GM12878 (cell line): ENCODE measurements around the gene LDHAL6B. TPM values are rescaled to one million over a fixed set of nuclear protein-coding genes. Genes with fewer than 3 reads are reported as not detected.

Experiments used
- ATAC-seq: fragments of 200-7000 bp; cut with Tn5 transposase; 3 replicates; pipeline ENCODE4 v1.9.1; 2020; ENCODE audit warnings: mild to moderate bottlenecking, moderate library complexity
- BruUV-seq: library from RNA; stranded (reverse); fragments of 400-500 nt; replicated peaks from 2 replicates; lab custom pipeline; 2021; lab: Mats Ljungman, UMichigan
- CTCF ChIA-PET: fragments of 300-600 bp; sonication (Branson Sonifier 250); formaldehyde crosslinking; extraction: SDS; loops from one replicate; lab custom pipeline; 2021; ENCODE audit warnings: inconsistent platforms; lab: Yijun Ruan, JAX
- POLR2A ChIA-PET: fragments of 350-600 bp; formaldehyde crosslinking; extraction: SDS; loops from one replicate; lab custom pipeline; 2021; ENCODE audit warnings: inconsistent platforms; lab: Charles Lee
- RAD21 ChIA-PET: fragments of 300-600 bp; sonication (Branson Sonifier 250); formaldehyde crosslinking; loops from one replicate; lab custom pipeline; 2023; ENCODE audit warnings: antibody characterized with exemption; ENCODE audit not compliant: unreplicated experiment; lab: Charles Lee
- SMC1A ChIA-PET: fragments of 300-600 bp; sonication (Branson Sonifier 250); formaldehyde crosslinking; loops from one replicate; lab custom pipeline; 2023; ENCODE audit not compliant: unreplicated experiment, uncharacterized antibody; lab: Charles Lee
- DNase-seq: peaks from one replicate; pipeline ENCODE4 v3.0.0-alpha.2; 2011; ENCODE audit warnings: low read depth, low spot score
- FAIRE-seq: peaks from 3 replicates; lab custom pipeline; 2011; peaks lifted over from hg19 to GRCh38; lab: Jason Lieb, UNC
- H2AFZ ChIP-seq: 2 replicates; pipeline ENCODE4 v1.6.0; 2011; ENCODE audit warnings: low read depth, low read length, control low read depth; ENCODE audit not compliant: control insufficient read depth
- H3K27ac ChIP-seq: 2 replicates; pipeline ENCODE4 v1.5.1; 2011; ENCODE audit warnings: control low read depth; ENCODE audit not compliant: control insufficient read depth, insufficient read depth
- H3K27me3 ChIP-seq, 2 experiments: replicated peaks in 1 of 2; 2 replicates each; pipeline versions ENCODE4 v1.6.0 to v1.6.1; 2011; ENCODE audit warnings: low read length in 1 of 2; ENCODE audit not compliant: control insufficient read depth in 2 of 2, insufficient read depth in 2 of 2
- H3K36me3 ChIP-seq, 2 experiments: 2 replicates each; pipeline ENCODE4 v1.5.1; 2011; ENCODE audit warnings: low read length in 1 of 2; ENCODE audit not compliant: control insufficient read depth in 2 of 2, insufficient read depth in 2 of 2
- H3K4me1 ChIP-seq: 2 replicates; pipeline ENCODE4 v1.6.1; 2011; ENCODE audit warnings: mild to moderate bottlenecking, low read length, moderate library complexity, mixed read lengths; ENCODE audit not compliant: control insufficient read depth, insufficient read depth
- H3K4me2 ChIP-seq: 2 replicates; pipeline ENCODE4 v1.6.0; 2011; ENCODE audit warnings: control low read depth; ENCODE audit not compliant: control insufficient read depth, insufficient read depth
- H3K4me3 ChIP-seq: fragments of 200-600 bp; sonication (generic); 2 replicates; pipeline ENCODE4 v1.5.1; 2016
- H3K79me2 ChIP-seq: 2 replicates; pipeline ENCODE4 v1.6.0; 2011; ENCODE audit warnings: low read length; ENCODE audit not compliant: control insufficient read depth, insufficient read depth
- H3K9ac ChIP-seq: 2 replicates; pipeline ENCODE4 v1.8.0; 2011; ENCODE audit warnings: low read length, control low read depth, mixed read lengths; ENCODE audit not compliant: control insufficient read depth, insufficient read depth
- H3K9me3 ChIP-seq: replicated peaks from 3 replicates; pipeline ENCODE4 v1.5.1; 2011; ENCODE audit warnings: mild to moderate bottlenecking, low read length; ENCODE audit not compliant: control insufficient read depth, insufficient read depth
- H4K20me1 ChIP-seq: 2 replicates; pipeline ENCODE4 v1.6.0; 2011; ENCODE audit not compliant: control insufficient read depth, insufficient read depth
- BACH1 ChIP-seq: fragments of 450-650 bp; IDR thresholded peaks from 2 replicates; pipeline ENCODE4 v1.6.1; 2017; ENCODE audit warnings: mild to moderate bottlenecking, borderline replicate concordance
- CBX5 ChIP-seq: sonication (generic); IDR thresholded peaks from 2 replicates; pipeline ENCODE4 v1.6.1; 2016; ENCODE audit warnings: low read depth, moderate library complexity, mild to moderate bottlenecking, inconsistent platforms
- CHD1 ChIP-seq: IDR thresholded peaks from 2 replicates; pipeline ENCODE4 v1.6.1; 2012; ENCODE audit warnings: low read depth, low read length, improper control_type of control experiment
- FOXK2 ChIP-seq: fragments of 450-650 bp; IDR thresholded peaks from 2 replicates; pipeline ENCODE4 v1.6.1; 2017; ENCODE audit warnings: mild to moderate bottlenecking, moderate library complexity
- LARP7 ChIP-seq: fragments of 450-650 bp; IDR thresholded peaks from 2 replicates; pipeline ENCODE4 v1.6.1; 2017; ENCODE audit warnings: mild to moderate bottlenecking
- MTA3 ChIP-seq: IDR thresholded peaks from 2 replicates; pipeline ENCODE4 v1.6.1; 2012; ENCODE audit warnings: low read length, inconsistent platforms, borderline replicate concordance
- POLR2AphosphoS2 ChIP-seq: IDR thresholded peaks from 2 replicates; pipeline ENCODE4 v1.6.1; 2011; ENCODE audit warnings: low read depth, mild to moderate bottlenecking, low read length, improper control_type of control experiment, moderate library complexity
- RB1 ChIP-seq: fragments of 450-650 bp; formaldehyde crosslinking; IDR thresholded peaks from 2 replicates; pipeline ENCODE4 v1.6.1; 2017; ENCODE audit warnings: mild to moderate bottlenecking, borderline replicate concordance
- RBBP5 ChIP-seq: fragments of 200-600 bp; sonication (generic); conservative IDR thresholded peaks from 2 replicates; pipeline ENCODE4 v1.6.1; 2016
- TAF1 ChIP-seq: IDR thresholded peaks from 2 replicates; pipeline ENCODE4 v1.6.1; 2011; ENCODE audit warnings: mild to moderate bottlenecking, low read depth, low read length, borderline replicate concordance
- ZNF207 ChIP-seq: fragments of 450-650 bp; IDR thresholded peaks from 2 replicates; pipeline ENCODE4 v1.6.1; 2014; ENCODE audit warnings: antibody characterized with exemption, mild to moderate bottlenecking, borderline replicate concordance
- ZNF24 ChIP-seq: fragments of 450-650 bp; IDR thresholded peaks from 2 replicates; pipeline ENCODE4 v1.6.1; 2017; ENCODE audit warnings: antibody characterized with exemption, mild to moderate bottlenecking
- ZNF687 ChIP-seq: fragments of 450-650 bp; IDR thresholded peaks from 2 replicates; pipeline ENCODE4 v1.6.1; 2017; ENCODE audit warnings: mild to moderate bottlenecking, moderate library complexity
- WGBS: methylation state at CpG from one replicate; pipeline ENCODE4 v1.1.6; 2016; ENCODE audit warnings: low lambda C conversion rate; ENCODE audit not compliant: insufficient replicate concordance, insufficient coverage; ENCODE audit errors: missing lambda C conversion rate; 5-methylcytosine and 5-hydroxymethylcytosine counted together
- in situ Hi-C: fragments of 300-500 bp; cut with MboI; formaldehyde crosslinking; loops from 9 replicates; pipeline ENCODE4 v1.14.3; 2018; ENCODE audit warnings: mixed read lengths
- intact Hi-C: fragments of 100-400 bp; cut with micrococcal nuclease; formaldehyde crosslinking; loops from one replicate; pipeline ENCODE4 v1.14.2; 2022; ENCODE audit not compliant: unreplicated experiment
- polyA plus RNA-seq, 11 experiments: library from polyadenylated mRNA; depleted of rRNA in 4 of 11; unstranded in 6 of 11; stranded (reverse) in 5 of 11; fragments of >200 nt; fragmentation: Nextera tagmentation in 4 of 11; fragmentation: Illumina TruSeq in 1 of 11; extraction: Ambion mirVana in 4 of 11; extraction: Trizol in 1 of 11; gene quantifications; 1 replicate in 1 of 11; 2 replicates in 10 of 11; pipeline versions ENCODE4 v1.2.1 to v1.2.3, GENCODE V29; 2011 to 2016; ENCODE audit warnings: inconsistent platforms in 2 of 11, missing spikeins in 2 of 11, low read depth in 1 of 11
- total RNA-seq, 4 experiments: library from RNA; depleted of rRNA in 3 of 4; stranded (reverse); fragments of >200 nt in 3 of 4; fragmentation: Illumina TruSeq in 1 of 4; extraction: Trizol in 1 of 4; gene quantifications; 2 replicates each; pipeline versions ENCODE4 v1.2.1 to v1.2.3, GENCODE V29; 2013 to 2021

LDHAL6B gene
- total and polyA plus RNA-seq, 10 of the 15 experiments (the other 5 are each of a cell fraction or from before 2014, with no cell fraction given), result 0.33 to 0.66 TPM; not detected in 8

- no peak for TF ChIP-seq ZNF687
- TF ChIP-seq CHD1, result no peak
- no peak for TF ChIP-seq POLR2AphosphoS2
- no peak for TF ChIP-seq ZNF24
These were observed 22.4 kb downstream of the LDHAL6B start (continued) for GRCh38 chr15:59229015-59229414.

- WGBS, result 95% methylated on average over 3 of the region's 3 CpGs
- no peaks in the 10 kb centered on the region for H4K20me1 ChIP-seq
- no peak for TF ChIP-seq RB1
- no peak for TF ChIP-seq RBBP5
- TF ChIP-seq ZNF24, result no peak
- TF ChIP-seq BACH1, result no peak
- TF ChIP-seq ZNF687, result no peak
- TF ChIP-seq CBX5, result no peak
- TF ChIP-seq LARP7, result no peak
- no peak for TF ChIP-seq MTA3
- no peak for TF ChIP-seq FOXK2
- TF ChIP-seq ZNF207, result no peak
- TF ChIP-seq TAF1, result no peak
- H3K27ac ChIP-seq, result no peak overlapping the region
- no peak for FAIRE-seq
- H3K4me2 ChIP-seq, result no peak overlapping the region
- POLR2A ChIA-PET, result no interaction called here
- in situ Hi-C loops, result no loop called here
- ATAC-seq, result no peak
- H3K79me2 ChIP-seq, result no peaks in the 10 kb centered on the region
- BruUV-seq, result no TSS peak
- H3K36me3 ChIP-seq, result peaks cover 16 to 39% of the 10 kb centered on the region in 2 experiments
- RAD21 ChIA-PET, result no interaction called here
- H2AFZ ChIP-seq, result no peak overlapping the region
- SMC1A ChIA-PET, result interaction anchor here (1.2 kb wide), 1 partner anchor 22 kb away, joined by 3 read pairs; no protein-coding TSS in a partner anchor
- no peaks in the 10 kb centered on the region for H3K27me3 ChIP-seq
- H3K9me3 ChIP-seq, result no peaks in the 10 kb centered on the region
- CTCF ChIA-PET, result interaction anchor here (1.1 to 1.5 kb wide), 3 partner anchors 17 to 300 kb away, joined by 3 to 5 read pairs (median 3); no protein-coding TSS in a partner anchor
- no peak overlapping the region for H3K4me3 ChIP-seq
- no peak for DNase-seq
- intact Hi-C loops, result no loop called here
- no peaks in the 10 kb centered on the region for H3K4me1 ChIP-seq
- H3K9ac ChIP-seq, result no peak overlapping the region
These were observed 22.8 kb downstream of the LDHAL6B start for GRCh38 chr15:59229453-59229852.
